ENCODE data around the gene LCE1A. TPM values are rescaled to one million over a fixed set of nuclear protein-coding genes. Genes with fewer than 3 reads are reported as not detected.

Gene LCE1A, protein sequence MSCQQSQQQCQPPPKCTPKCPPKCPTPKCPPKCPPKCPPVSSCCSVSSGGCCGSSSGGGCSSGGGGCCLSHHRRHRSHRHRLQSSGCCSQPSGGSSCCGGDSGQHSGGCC
- not detected in 2 replicates for total RNA-seq
- long read RNA-seq = 0 reads

DNA sequence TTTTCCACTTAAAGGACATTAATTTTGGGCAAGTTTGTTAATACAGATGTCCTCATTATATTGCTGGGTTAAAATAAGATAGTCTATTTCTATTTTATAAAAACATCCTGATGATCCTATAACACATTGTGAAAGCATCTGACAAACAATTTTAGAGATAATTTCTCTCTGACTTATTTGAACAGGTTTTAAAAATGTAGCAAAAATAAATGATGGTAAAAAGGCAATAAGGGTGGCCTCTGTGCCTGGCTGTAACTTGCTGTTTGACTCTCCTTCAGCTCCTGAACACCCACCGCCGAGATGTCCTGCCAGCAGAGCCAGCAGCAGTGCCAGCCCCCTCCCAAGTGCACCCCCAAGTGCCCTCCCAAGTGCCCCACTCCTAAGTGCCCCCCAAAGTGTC, at the start of gene LCE1A:
Gene LCE1A, plus strand, starts transcription at position 301 of the 400 bp plus-strand sequence. Its CDS starts 0 bp downstream, at position 301.
- no peaks in the 10 kb centered on the region for H3K27me3 Mint-ChIP-seq
- no peak within 1 kb of the TSS for H3K4me3 Mint-ChIP-seq (ENCODE audit: low read depth)
- H3K4me1 Mint-ChIP-seq (ENCODE audit: low read depth) = no peaks in the 10 kb centered on the region
- no peak for DNase-seq (ENCODE audit: low spot score, unreplicated experiment)
- H3K27ac Mint-ChIP-seq = no peak within 1 kb of the TSS
- H3K9me3 Mint-ChIP-seq (ENCODE audit: low read depth) = peaks cover 56% of the 10 kb centered on the region
- TF ChIP-seq, protein P1, sequence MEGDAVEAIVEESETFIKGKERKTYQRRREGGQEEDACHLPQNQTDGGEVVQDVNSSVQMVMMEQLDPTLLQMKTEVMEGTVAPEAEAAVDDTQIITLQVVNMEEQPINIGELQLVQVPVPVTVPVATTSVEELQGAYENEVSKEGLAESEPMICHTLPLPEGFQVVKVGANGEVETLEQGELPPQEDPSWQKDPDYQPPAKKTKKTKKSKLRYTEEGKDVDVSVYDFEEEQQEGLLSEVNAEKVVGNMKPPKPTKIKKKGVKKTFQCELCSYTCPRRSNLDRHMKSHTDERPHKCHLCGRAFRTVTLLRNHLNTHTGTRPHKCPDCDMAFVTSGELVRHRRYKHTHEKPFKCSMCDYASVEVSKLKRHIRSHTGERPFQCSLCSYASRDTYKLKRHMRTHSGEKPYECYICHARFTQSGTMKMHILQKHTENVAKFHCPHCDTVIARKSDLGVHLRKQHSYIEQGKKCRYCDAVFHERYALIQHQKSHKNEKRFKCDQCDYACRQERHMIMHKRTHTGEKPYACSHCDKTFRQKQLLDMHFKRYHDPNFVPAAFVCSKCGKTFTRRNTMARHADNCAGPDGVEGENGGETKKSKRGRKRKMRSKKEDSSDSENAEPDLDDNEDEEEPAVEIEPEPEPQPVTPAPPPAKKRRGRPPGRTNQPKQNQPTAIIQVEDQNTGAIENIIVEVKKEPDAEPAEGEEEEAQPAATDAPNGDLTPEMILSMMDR (IDR thresholded peaks at IDR 0.05; ENCODE audit: unreplicated experiment) = no peak
- H3K36me3 Mint-ChIP-seq (ENCODE audit: insufficient read depth) = no peaks in the 10 kb centered on the region

DNA sequence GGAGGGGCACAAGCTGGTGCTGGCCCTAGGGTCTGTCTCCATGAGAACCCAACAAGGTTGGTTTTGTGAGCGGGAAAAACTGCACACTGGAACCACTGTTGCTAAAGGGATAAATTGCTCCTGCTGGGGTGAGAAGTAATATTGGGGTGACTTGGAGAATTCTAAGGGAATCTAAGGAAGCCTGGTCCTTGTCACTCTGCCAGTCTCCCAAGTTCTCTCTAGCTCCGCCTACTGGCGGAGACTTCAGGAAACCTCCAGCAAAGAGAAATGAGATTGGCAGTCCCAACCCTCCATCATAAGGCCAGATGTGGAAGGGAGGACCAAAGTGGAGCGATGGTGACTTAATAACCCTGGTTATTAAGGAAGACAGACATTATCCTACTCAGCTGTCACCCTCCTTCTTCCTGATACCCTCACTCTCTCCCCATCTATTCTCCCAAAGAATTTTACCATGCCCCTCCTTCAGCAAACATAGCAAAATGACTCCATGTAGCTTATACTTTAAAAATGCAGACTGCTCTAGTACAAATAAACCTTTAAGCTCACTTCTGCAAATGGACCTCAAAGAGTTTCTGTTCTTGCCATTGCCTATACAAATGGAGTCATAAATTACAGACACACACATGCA, 49.6 kb upstream of the LCE1A start:
- Mint-ChIP-seq H3K27me3 (no peaks in the 10 kb centered on the region), H3K27ac (no peak overlapping the region), H3K9me3 (ENCODE audit: low read depth) (peaks cover 60% of the 10 kb centered on the region), H3K4me1 (ENCODE audit: low read depth) (no peaks in the 10 kb centered on the region), H3K4me3 (ENCODE audit: low read depth) (no peak overlapping the region), H3K36me3 (ENCODE audit: insufficient read depth) (no peaks in the 10 kb centered on the region)
- TF ChIP-seq, protein P1 (IDR thresholded peaks at IDR 0.05; ENCODE audit: unreplicated experiment) = no peak
- no peak for DNase-seq (ENCODE audit: low spot score, unreplicated experiment)

DNA sequence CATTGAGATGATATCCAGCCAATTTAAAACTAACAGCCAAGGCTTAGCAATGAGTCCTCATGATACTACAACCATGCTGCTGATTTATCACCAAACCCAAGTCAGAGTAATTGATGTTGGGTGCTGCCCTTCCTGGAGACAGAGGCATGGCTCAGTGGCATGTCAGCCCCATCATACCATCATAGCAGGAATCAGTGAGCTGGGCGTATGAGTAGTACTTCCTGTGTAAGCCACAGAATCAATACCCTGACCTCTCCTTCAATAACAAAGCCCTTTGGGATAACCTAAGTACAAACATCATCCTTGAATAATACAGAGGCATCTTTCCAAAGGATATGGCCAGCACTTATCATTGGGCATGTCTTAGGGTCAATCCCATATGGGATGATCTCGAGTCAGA, 44.2 kb upstream of the LCE1A start:
- Mint-ChIP-seq H3K9me3 (ENCODE audit: low read depth) (peaks cover 58% of the 10 kb centered on the region), H3K4me3 (ENCODE audit: low read depth) (no peak overlapping the region), H3K36me3 (ENCODE audit: insufficient read depth) (peaks cover 1% of the 10 kb centered on the region), H3K4me1 (ENCODE audit: low read depth) (no peaks in the 10 kb centered on the region), H3K27me3 (no peaks in the 10 kb centered on the region), H3K27ac (no peak overlapping the region)
- DNase-seq (ENCODE audit: low spot score, unreplicated experiment) = no peak
- TF ChIP-seq, protein P1 (IDR thresholded peaks at IDR 0.05; ENCODE audit: unreplicated experiment) = no peak

DNA sequence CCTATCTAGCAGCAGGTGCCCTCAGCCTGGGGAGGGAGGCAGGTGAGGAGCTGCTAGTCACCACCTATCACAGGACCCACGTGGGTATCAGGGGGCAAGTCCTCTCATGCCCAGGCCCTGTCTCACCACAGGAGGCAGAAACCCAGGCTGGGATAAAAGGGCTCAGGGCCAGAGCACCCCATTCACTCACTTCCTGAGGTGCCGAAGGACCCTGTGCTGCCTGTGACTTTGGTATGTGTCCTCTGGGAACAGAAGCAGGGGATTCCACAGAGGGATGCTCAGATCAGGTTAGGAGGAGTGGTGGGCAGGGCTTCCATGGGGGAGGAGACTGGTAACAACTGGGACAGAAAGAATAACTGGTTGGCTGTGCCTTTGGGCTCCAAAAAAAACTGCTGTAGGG, 41.2 kb upstream of the LCE1A start, which contains the start of gene LCE1E:
Gene LCE1E, plus strand, starts transcription at position 181 of the 400 bp plus-strand sequence. CDS start 1,043 bp downstream, outside the sequence.
- TF ChIP-seq, protein P1 (IDR thresholded peaks at IDR 0.05; ENCODE audit: unreplicated experiment) = no peak
- no peak within 1 kb of the TSS for H3K27ac Mint-ChIP-seq
- no peaks in the 10 kb centered on the region for H3K4me1 Mint-ChIP-seq (ENCODE audit: low read depth)
- no peaks in the 10 kb centered on the region for H3K27me3 Mint-ChIP-seq
- H3K36me3 Mint-ChIP-seq (ENCODE audit: insufficient read depth) = peaks cover 2% of the 10 kb centered on the region
- peaks cover 59% of the 10 kb centered on the region for H3K9me3 Mint-ChIP-seq (ENCODE audit: low read depth)
- no peak for DNase-seq (ENCODE audit: low spot score, unreplicated experiment)
- H3K4me3 Mint-ChIP-seq (ENCODE audit: low read depth) = no peak within 1 kb of the TSS

DNA sequence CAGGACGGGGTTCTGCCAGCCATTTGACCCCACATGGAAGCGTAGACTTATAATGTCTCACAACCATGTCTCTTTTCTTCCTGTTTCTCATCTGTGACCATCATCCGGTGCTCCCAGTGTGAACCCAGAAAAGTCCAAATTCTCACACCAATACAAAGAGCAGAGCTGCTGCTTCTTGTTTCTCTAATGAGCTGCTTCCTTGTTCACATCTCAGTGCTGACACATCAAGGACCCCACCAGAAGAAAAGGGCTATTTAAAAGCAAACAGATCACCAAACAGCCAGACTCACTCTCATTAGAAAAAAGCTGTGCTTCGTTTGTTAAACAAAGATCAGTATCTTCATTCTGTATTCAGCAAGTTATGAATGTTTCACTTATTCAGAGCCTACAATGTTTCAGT, 31.6 kb upstream of the LCE1A start:
- TF ChIP-seq, protein P1 (IDR thresholded peaks at IDR 0.05; ENCODE audit: unreplicated experiment) = no peak
- Mint-ChIP-seq H3K27ac (no peak overlapping the region), H3K4me3 (ENCODE audit: low read depth) (no peak overlapping the region), H3K36me3 (ENCODE audit: insufficient read depth) (peaks cover 3% of the 10 kb centered on the region), H3K27me3 (no peaks in the 10 kb centered on the region), H3K9me3 (ENCODE audit: low read depth) (peaks cover 59% of the 10 kb centered on the region), H3K4me1 (ENCODE audit: low read depth) (no peaks in the 10 kb centered on the region)
- DNase-seq (ENCODE audit: low spot score, unreplicated experiment) = no peak

Data from progenitor cell of endocrine pancreas (in vitro differentiated cells).